HEK293T (cell line): ENCODE measurements around the gene RCL1.

Source experiments
- CTCF ChIA-PET: fragments of 350-600 bp; formaldehyde crosslinking; extraction: SDS; loops from one replicate; lab custom pipeline; 2021; ENCODE audit warnings: antibody characterized with exemption, inconsistent platforms; lab: Yijun Ruan, JAX
- POLR2A ChIA-PET: fragments of 350-600 bp; formaldehyde crosslinking; extraction: SDS; loops from one replicate; lab custom pipeline; 2020; ENCODE audit warnings: antibody characterized with exemption, inconsistent platforms; lab: Yijun Ruan, JAX
- DNase-seq: peaks from one replicate; pipeline ENCODE4 v3.0.0; 2012; ENCODE audit warnings: mixed read lengths; ENCODE audit errors: extremely low spot score
- ARNT ChIP-seq: fragments of 450-650 bp; IDR thresholded peaks from 2 replicates; pipeline ENCODE4 v1.6.1; 2017; ENCODE audit warnings: mild to moderate bottlenecking
- BHLHE40 ChIP-seq: fragments of 450-650 bp; IDR thresholded peaks from 2 replicates; pipeline ENCODE4 v1.6.1; 2016; ENCODE audit warnings: mild to moderate bottlenecking, moderate library complexity, borderline replicate concordance
- CTBP1 ChIP-seq: fragments of 450-650 bp; IDR thresholded peaks from 2 replicates; pipeline ENCODE4 v1.6.1; 2016; ENCODE audit warnings: borderline replicate concordance
- ELF4 ChIP-seq: fragments of 450-650 bp; IDR thresholded peaks from 2 replicates; pipeline ENCODE4 v1.6.1; 2017; ENCODE audit warnings: antibody characterized with exemption
- FOXA1 ChIP-seq: fragments of 450-650 bp; IDR thresholded peaks from 2 replicates; pipeline ENCODE4 v1.6.1; 2016; ENCODE audit warnings: mild to moderate bottlenecking
- FOXK2 ChIP-seq: fragments of 450-650 bp; IDR thresholded peaks from 2 replicates; pipeline ENCODE4 v1.6.1; 2016; ENCODE audit warnings: mild to moderate bottlenecking
- FOXM1 ChIP-seq: fragments of 450-650 bp; IDR thresholded peaks from 2 replicates; pipeline ENCODE4 v1.6.1; 2017; ENCODE audit warnings: mild to moderate bottlenecking, borderline replicate concordance
- HDGF ChIP-seq: fragments of 450-650 bp; IDR thresholded peaks from 2 replicates; pipeline ENCODE4 v1.6.1; 2017; ENCODE audit warnings: antibody characterized with exemption, borderline replicate concordance
- L3MBTL2 ChIP-seq: fragments of 450-650 bp; conservative IDR thresholded peaks from 2 replicates; pipeline ENCODE4 v1.6.1; 2016; ENCODE audit warnings: mild to moderate bottlenecking
- LEF1 ChIP-seq: fragments of 450-650 bp; IDR thresholded peaks from 2 replicates; pipeline ENCODE4 v1.6.1; 2017; ENCODE audit warnings: mild to moderate bottlenecking, borderline replicate concordance
- NFRKB ChIP-seq: fragments of 450-650 bp; IDR thresholded peaks from 2 replicates; pipeline ENCODE4 v1.6.1; 2016; ENCODE audit warnings: mild to moderate bottlenecking, moderate library complexity
- PKNOX1 ChIP-seq: fragments of 450-650 bp; IDR thresholded peaks from 2 replicates; pipeline ENCODE4 v1.6.1; 2016
- SP1 ChIP-seq: fragments of 450-650 bp; IDR thresholded peaks from 2 replicates; pipeline ENCODE4 v1.6.1; 2017
- SUZ12 ChIP-seq: fragments of 450-650 bp; IDR thresholded peaks from 2 replicates; pipeline ENCODE4 v1.6.1; 2016; ENCODE audit warnings: mild to moderate bottlenecking
- TARDBP ChIP-seq: fragments of 450-650 bp; IDR thresholded peaks from 2 replicates; pipeline ENCODE4 v1.6.1; 2016
- ZNF384 ChIP-seq: fragments of 450-650 bp; IDR thresholded peaks from 2 replicates; pipeline ENCODE4 v1.6.1; 2016

The RCL1 gene

GRCh38 chr9:4811824-4812223 is 19.1 kb downstream of the RCL1 start:
- CTCF ChIA-PET: no interaction called here
- POLR2A ChIA-PET: no interaction called here
- DNase-seq: no peak
- TF ChIP-seq ELF4 (no peak), TARDBP (no peak), SUZ12 (no peak), LEF1 (no peak), BHLHE40 (no peak), PKNOX1 (no peak), L3MBTL2 (no peak), NFRKB (no peak)

DNA sequence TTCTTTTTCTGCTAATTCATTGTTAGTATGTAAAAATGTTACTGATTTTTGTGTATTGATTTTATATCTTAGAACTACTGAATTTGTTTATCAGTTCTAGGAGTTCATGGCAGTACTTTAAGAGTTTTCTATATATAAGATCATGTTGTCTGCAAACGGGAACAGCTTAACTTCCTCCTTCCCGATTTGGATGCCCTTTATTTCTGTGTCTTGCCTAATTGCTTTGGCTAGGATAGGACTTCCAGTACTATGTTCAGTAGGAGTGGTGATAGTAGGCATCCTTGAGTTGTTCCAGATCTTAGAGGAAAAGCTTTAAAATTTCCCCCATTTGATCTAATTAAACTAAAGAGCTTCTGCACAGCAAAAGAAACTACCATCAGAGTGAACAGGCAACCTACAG is 20.1 kb downstream of the RCL1 start:
- DNase-seq: no peak
- TF ChIP-seq NFRKB (no peak), TARDBP (no peak), SUZ12 (no peak), BHLHE40 (no peak)
- ChIA-PET POLR2A (no interaction called here), CTCF (no interaction called here)

DNA sequence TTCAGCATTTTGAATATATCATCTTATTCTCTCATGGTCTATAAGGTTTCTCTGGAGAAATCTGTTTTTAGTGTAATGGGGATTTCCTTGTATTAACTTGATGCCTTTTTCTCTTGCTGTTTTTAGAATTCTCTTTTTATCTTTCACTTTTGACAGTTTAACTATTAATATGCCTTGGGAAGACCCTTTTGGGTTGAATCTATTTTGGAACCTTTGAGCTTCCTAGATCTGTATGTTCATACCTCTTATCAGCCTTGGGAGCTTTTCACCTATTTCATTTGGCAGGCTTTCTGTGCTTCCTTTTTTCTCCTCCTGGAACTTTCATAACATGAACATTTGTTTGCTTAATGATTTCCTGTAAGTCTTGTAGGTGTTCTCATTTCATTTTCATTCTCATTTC is 22.2 kb downstream of the RCL1 start:
- ChIA-PET CTCF (no interaction called here), POLR2A (no interaction called here)
- no peak for TF ChIP-seq ELF4
- no peak for TF ChIP-seq TARDBP
- no peak for TF ChIP-seq LEF1
- no peak for TF ChIP-seq SUZ12
- TF ChIP-seq PKNOX1: no peak
- no peak for TF ChIP-seq FOXK2
- TF ChIP-seq HDGF: no peak
- no peak for TF ChIP-seq FOXM1
- no peak for TF ChIP-seq NFRKB
- no peak for TF ChIP-seq CTBP1
- TF ChIP-seq ARNT: no peak
- no peak for TF ChIP-seq L3MBTL2
- no peak for TF ChIP-seq ZNF384
- no peak for TF ChIP-seq FOXA1
- TF ChIP-seq BHLHE40: no peak
- TF ChIP-seq SP1: no peak
- DNase-seq: no peak

- CTCF ChIA-PET: no interaction called here
- no peak for TF ChIP-seq SP1
- no peak for TF ChIP-seq ZNF384
- TF ChIP-seq L3MBTL2: no peak
- TF ChIP-seq SUZ12: no peak
- TF ChIP-seq BHLHE40: no peak
- TF ChIP-seq FOXM1: no peak
- no peak for TF ChIP-seq ELF4
- TF ChIP-seq ARNT: no peak
- no peak for TF ChIP-seq TARDBP
- no peak for TF ChIP-seq NFRKB
- TF ChIP-seq CTBP1: no peak
- no peak for TF ChIP-seq PKNOX1
- no peak for TF ChIP-seq FOXK2
- TF ChIP-seq HDGF: no peak
- TF ChIP-seq LEF1: no peak
- TF ChIP-seq FOXA1: no peak
- DNase-seq: no peak
- POLR2A ChIA-PET: no interaction called here
Measured at GRCh38 chr9:4815381-4815956, 22.7 kb downstream of the RCL1 start.

GRCh38 chr9:4820168-4820567 is 27.4 kb downstream of the RCL1 start:
- POLR2A ChIA-PET: no interaction called here
- CTCF ChIA-PET: no interaction called here

More at GRCh38 chr9:4820168-4820567, 27.4 kb downstream of the RCL1 start:
- no peak for DNase-seq
- TF ChIP-seq SP1 (no peak), ARNT (no peak), LEF1 (no peak), ZNF384 (no peak), HDGF (no peak), CTBP1 (no peak), ELF4 (no peak), PKNOX1 (no peak), FOXM1 (no peak), L3MBTL2 (no peak), FOXK2 (no peak), BHLHE40 (no peak), TARDBP (no peak), NFRKB (no peak)
